ENCODE measurements around the gene SLC25A43.

SLC25A43 gene

GRCh38 chrX:119497185-119497584, 98.0 kb downstream of the SLC25A43 start:
- no peak for DNase-seq (ENCODE audit: low spot score)

GRCh38 chrX:119500061-119500800, 101.1 kb downstream of the SLC25A43 start:
- DNase-seq (ENCODE audit: low spot score), result no peak

- no peak for DNase-seq (ENCODE audit: low spot score)
These were observed 102.5 kb downstream of the SLC25A43 start for GRCh38 chrX:119501511-119502148.

- no peak for DNase-seq (ENCODE audit: low spot score)
These were observed 103.8 kb downstream of the SLC25A43 start for GRCh38 chrX:119502727-119503483.

GRCh38 chrX:119503484-119503861, 104.3 kb downstream of the SLC25A43 start:
- no peak for DNase-seq (ENCODE audit: low spot score)
